Neural cell (in vitro differentiated cells): ENCODE results near the gene C2CD2.

Experiments used
- EP300 ChIP-seq: fragments of 450-650 bp; conservative IDR thresholded peaks from 2 replicates; pipeline ENCODE4 v1.6.1; 2014; ENCODE audit warnings: antibody characterized with exemption, mild to moderate bottlenecking, moderate library complexity; ENCODE audit not compliant: poor library complexity, severe bottlenecking
- EZH2 ChIP-seq: fragments of 200-600, 300-800 bp; shearing (Covaris generic), sonication (generic); IDR thresholded peaks from 2 replicates; pipeline ENCODE4 v1.6.1; 2014; ENCODE audit warnings: antibody characterized with exemption, low read length, borderline replicate concordance, mild to moderate bottlenecking; ENCODE audit not compliant: insufficient read depth, poor library complexity, severe bottlenecking
- MXI1 ChIP-seq: fragments of 450-650 bp; conservative IDR thresholded peaks from 2 replicates; pipeline ENCODE4 v1.6.1; 2014; ENCODE audit warnings: antibody characterized with exemption, mild to moderate bottlenecking; ENCODE audit not compliant: poor library complexity, severe bottlenecking
- POLR2AphosphoS5 ChIP-seq: IDR thresholded peaks from 2 replicates; pipeline ENCODE4 v1.6.1; 2012
- TF ChIP-seq, protein P1 (sequence below): fragments of 450-650 bp; IDR thresholded peaks from 2 replicates; pipeline ENCODE4 v1.5.1; 2014; ENCODE audit warnings: antibody characterized with exemption, mild to moderate bottlenecking, moderate library complexity; ENCODE audit not compliant: poor library complexity, severe bottlenecking

DNA sequence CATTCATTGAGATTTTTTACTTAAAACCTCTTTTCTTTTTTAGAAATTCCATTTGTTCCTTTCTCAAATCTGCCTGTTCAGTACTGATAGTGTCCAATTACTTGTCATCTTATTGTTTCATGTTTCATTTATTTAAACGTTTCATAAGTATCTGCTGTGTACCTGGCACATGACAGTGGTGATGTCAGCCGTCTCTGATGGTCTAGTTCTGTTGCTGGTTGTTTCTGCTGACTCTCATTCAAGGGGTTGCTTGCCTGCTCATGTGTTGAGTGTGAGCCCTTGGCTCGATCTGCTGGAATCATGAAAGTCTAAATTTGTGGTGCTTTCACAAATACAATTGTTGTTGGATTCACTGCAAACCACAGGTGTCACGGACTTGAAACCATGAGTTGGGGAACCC, 25.5 kb upstream of the C2CD2 start:
- TF ChIP-seq, protein P1, sequence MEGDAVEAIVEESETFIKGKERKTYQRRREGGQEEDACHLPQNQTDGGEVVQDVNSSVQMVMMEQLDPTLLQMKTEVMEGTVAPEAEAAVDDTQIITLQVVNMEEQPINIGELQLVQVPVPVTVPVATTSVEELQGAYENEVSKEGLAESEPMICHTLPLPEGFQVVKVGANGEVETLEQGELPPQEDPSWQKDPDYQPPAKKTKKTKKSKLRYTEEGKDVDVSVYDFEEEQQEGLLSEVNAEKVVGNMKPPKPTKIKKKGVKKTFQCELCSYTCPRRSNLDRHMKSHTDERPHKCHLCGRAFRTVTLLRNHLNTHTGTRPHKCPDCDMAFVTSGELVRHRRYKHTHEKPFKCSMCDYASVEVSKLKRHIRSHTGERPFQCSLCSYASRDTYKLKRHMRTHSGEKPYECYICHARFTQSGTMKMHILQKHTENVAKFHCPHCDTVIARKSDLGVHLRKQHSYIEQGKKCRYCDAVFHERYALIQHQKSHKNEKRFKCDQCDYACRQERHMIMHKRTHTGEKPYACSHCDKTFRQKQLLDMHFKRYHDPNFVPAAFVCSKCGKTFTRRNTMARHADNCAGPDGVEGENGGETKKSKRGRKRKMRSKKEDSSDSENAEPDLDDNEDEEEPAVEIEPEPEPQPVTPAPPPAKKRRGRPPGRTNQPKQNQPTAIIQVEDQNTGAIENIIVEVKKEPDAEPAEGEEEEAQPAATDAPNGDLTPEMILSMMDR = no peak
- TF ChIP-seq EP300 = no peak
- no peak for TF ChIP-seq MXI1
- no peak for TF ChIP-seq POLR2AphosphoS5
- TF ChIP-seq EZH2 = no peak
